Ovary (tissue), 3 donors: Measurements from ENCODE around the gene CHGA.

Experiments
- CTCF ChIP-seq, 3 donors: fragments of 450-650 bp in 2 of 3; fragments of 200-600 bp in 1 of 3; IDR thresholded peaks; one replicate each; pipeline versions ENCODE4 v1.5.1 to v1.8.0; 2016 to 2022; ENCODE audit warnings: antibody characterized with exemption in 3 of 3, mild to moderate bottlenecking in 1 of 3
- EP300 ChIP-seq: sonication (generic); formaldehyde crosslinking; IDR thresholded peaks from one replicate; pipeline ENCODE4 v1.6.1; 2017; ENCODE audit warnings: antibody characterized with exemption
- POLR2A ChIP-seq: fragments of 450-650 bp; IDR thresholded peaks from one replicate; pipeline ENCODE4 v1.6.1; 2017; ENCODE audit warnings: antibody characterized with exemption, mild to moderate bottlenecking, moderate library complexity
- donor health status: DM: no; HTN: no; CAD: no.

GRCh38 chr14:92880851-92881250 is 42.1 kb upstream of the CHGA start:
- no peak for TF ChIP-seq CTCF (IDR thresholded peaks at IDR 0.05)
- no peak for TF ChIP-seq EP300
- TF ChIP-seq POLR2A = no peak
